ENCODE data around the gene TTLL10. TPM values are rescaled to one million over a fixed set of nuclear protein-coding genes. Genes with fewer than 3 reads are reported as not detected.

Gene TTLL10
- total and polyA plus RNA-seq, 5 experiments from 2014 or later, result not detected

DNA sequence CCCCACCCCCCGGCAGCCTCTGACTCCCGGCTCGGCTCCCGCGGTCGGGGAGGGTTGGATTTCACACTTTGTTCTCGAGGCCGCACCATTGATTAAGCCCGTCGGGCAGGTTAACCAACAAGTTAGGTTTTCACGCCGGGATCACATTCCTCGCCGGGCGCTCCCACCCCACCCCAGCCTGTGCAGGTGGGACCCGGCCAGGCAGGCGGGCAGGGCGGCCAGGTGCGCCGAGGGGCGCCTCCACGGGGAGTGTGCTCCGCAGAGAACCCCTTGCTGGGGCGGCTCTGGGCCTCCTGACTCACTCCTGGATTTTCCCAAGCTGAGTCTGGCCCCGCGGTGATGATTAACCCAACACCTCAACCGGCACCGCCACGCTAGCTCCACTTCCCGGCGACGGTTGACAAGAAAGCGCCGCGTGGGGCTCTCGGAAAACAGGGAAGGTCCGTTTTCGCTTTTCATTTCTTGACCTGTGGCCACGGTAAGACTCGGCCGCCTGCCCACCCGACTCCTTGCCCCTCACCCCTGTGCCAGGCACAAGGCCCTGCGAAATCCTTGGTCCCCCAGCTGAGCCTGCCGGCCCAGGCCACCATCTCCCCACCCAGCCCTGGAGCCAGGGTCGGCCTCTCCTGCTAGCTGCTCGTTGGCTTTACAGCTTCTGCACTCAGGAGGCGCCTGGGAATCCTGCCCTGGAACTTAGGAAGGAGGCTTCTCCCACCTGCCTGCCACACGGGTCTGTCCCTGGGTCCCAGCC lies 8.8 kb upstream of the TTLL10 start:
- H3K4me3 Mint-ChIP-seq, result no peak overlapping the region
- POLR2A ChIA-PET, result interaction anchor here (0.9 kb wide), 1 partner anchor 9 kb away, joined by 3 read pairs; the partner anchor contains the start of gene TTLL10
- H3K27ac Mint-ChIP-seq, result peak overlapping the region in 1 of 10 donors; percentile 18
- H3K36me3 Mint-ChIP-seq, result no peaks in the 10 kb centered on the region
- DNase-seq (peak in 1 of 10 donors; percentile 53), ATAC-seq (no peak)
- no peaks in the 10 kb centered on the region for H3K9me3 Mint-ChIP-seq
- H3K4me1 Mint-ChIP-seq, result peaks cover 2 to 8% (median 3%) of the 10 kb centered on the region in 4 donors
- H3K27me3 Mint-ChIP-seq, result no peaks in the 10 kb centered on the region

GRCh38 chr1:1165485-1165884 lies 8.2 kb upstream of the TTLL10 start:
- Mint-ChIP-seq H3K27ac (peak overlapping the region in 3 of 10 donors; percentile 56 to 84 (median 66)), H3K9me3 (no peaks in the 10 kb centered on the region), H3K36me3 (no peaks in the 10 kb centered on the region), H3K27me3 (peaks cover 0 to 4% (median 0%) of the 10 kb centered on the region in 5 donors), H3K4me1 (peaks cover 5 to 12% (median 7%) of the 10 kb centered on the region in 4 donors), H3K4me3 (peak overlapping the region in 2 of 10 donors; percentile 12 to 54)
- ATAC-seq (no peak), DNase-seq (no peak)
- POLR2A ChIA-PET, result interaction anchor here (0.9 kb wide), 1 partner anchor 8 kb away, joined by 3 read pairs; the partner anchor contains the start of gene TTLL10

DNA sequence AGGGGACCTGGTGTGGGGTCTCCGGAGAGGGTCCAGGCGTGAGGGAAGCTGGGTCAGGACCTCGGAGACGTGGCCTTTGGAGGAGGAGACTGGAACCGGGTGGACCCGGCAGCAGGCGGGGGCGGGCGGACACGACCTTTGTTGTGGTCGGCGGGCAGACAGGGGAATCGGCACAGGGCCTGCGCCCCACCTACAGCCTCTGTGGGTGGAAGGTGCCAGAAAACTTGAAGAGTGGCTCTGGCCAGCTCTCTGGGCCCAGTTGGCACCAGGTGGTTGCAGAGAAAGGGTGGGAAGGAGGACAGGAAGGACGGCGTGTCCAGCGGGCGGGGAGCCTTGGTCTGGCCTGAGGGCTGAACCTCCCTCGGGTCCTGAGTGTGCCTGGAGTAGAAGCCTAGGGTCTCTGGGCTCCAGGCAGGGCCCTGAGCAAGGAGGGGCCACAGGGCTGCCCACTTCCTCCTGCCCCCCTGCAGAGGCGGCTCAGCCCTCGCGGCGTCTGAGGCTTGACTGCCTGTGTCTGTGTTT lies 7.7 kb upstream of the TTLL10 start:
- no peaks in the 10 kb centered on the region for H3K36me3 Mint-ChIP-seq
- peaks cover 0 to 4% (median 0%) of the 10 kb centered on the region in 5 donors for H3K27me3 Mint-ChIP-seq
- no peaks in the 10 kb centered on the region for H3K9me3 Mint-ChIP-seq
- no peak for ATAC-seq
- DNase-seq, result peak in 1 of 10 donors; percentile 59
- H3K27ac Mint-ChIP-seq, result peak overlapping the region in 3 of 10 donors; percentile 56 to 72 (median 66)
- peaks cover 5 to 12% (median 7%) of the 10 kb centered on the region in 4 donors for H3K4me1 Mint-ChIP-seq
- peak overlapping the region in 1 of 10 donors; percentile 54 for H3K4me3 Mint-ChIP-seq
- POLR2A ChIA-PET, result interaction anchor here (0.9 to 2.3 kb wide), 2 partner anchors 8 kb away, joined by 3 to 6 read pairs; partner anchors contain the start of gene TTLL10

DNA sequence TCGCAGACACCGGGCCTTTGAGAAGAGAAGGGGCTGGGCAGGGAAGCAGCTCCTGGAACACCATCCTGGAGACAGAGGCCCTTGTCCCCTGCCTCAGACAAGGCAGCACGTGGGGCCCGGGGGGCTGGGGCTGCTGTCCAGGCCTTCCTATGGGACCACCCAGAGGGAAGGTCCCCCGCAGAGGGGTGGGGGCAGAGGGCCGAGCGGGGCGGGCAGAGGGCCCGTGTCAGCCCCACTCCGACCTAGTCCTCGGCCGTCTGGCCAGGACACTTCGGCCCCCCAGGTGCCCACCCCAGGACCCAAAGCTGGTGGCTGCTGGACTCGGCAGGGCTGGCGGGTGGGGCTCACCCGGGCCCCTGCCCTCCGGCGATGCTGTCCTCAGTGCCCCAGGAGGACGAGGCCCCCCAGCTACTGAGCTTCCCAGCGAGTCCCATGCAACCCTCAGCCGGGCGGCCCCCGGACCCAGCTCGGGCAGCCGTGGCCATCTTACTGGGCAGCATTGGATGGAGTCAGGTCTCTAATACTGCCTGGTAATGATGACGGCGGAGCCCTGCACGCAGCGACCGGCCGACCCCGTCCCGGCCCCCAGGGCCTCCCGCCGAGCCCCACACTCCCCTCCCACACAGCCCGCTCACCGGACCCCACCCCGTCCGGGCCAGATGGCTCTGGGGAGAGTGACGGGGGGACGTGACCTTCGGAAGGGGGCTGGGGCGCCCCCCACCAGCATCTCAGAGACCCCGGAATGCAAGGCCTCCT lies 6.9 kb upstream of the TTLL10 start:
- POLR2A ChIA-PET, result interaction anchor here (2.3 kb wide), 1 partner anchor 9 kb away, joined by 6 read pairs; no protein-coding TSS in a partner anchor
- DNase-seq (peak in 2 of 10 donors; percentile 7 to 55), ATAC-seq (no peak)
- Mint-ChIP-seq H3K4me3 (no peak overlapping the region), H3K9me3 (no peaks in the 10 kb centered on the region), H3K36me3 (no peaks in the 10 kb centered on the region), H3K27me3 (peaks cover 0 to 4% (median 0%) of the 10 kb centered on the region in 5 donors), H3K27ac (no peak overlapping the region), H3K4me1 (peaks cover 5 to 13% (median 8%) of the 10 kb centered on the region in 4 donors)

DNA sequence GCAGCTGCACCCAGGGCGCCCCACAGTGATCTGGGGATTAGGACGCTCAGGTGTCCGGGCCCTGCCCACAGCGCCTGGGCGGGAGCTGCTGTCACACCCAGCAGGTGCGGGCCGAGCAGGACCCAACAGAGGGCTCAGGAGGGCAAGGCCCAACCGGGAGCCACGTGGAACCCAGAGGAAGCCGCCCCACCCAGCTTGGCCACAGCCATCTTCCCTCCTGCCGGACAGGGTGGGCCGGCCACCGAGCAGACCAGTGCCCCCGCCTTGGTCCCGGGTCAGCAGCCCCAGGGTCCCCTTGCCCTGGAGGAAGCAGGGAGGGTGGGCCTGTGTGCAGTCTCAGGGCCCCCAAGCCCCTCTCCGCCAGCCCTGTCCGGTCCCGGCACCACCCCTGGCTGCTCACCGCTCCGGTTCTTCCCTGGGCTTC lies 6.3 kb upstream of the TTLL10 start:
- Mint-ChIP-seq H3K4me3 (no peak overlapping the region), H3K27ac (no peak overlapping the region), H3K36me3 (no peaks in the 10 kb centered on the region), H3K9me3 (no peaks in the 10 kb centered on the region), H3K4me1 (peaks cover 9 to 19% (median 14%) of the 10 kb centered on the region in 4 donors), H3K27me3 (peaks cover 0 to 6% (median 0%) of the 10 kb centered on the region in 5 donors)
- no peak for ATAC-seq
- peak in 2 of 10 donors; percentile 4 to 57 for DNase-seq
- POLR2A ChIA-PET, result interaction anchor here (2.3 kb wide), 1 partner anchor 10 kb away, joined by 6 read pairs; no protein-coding TSS in a partner anchor

DNA sequence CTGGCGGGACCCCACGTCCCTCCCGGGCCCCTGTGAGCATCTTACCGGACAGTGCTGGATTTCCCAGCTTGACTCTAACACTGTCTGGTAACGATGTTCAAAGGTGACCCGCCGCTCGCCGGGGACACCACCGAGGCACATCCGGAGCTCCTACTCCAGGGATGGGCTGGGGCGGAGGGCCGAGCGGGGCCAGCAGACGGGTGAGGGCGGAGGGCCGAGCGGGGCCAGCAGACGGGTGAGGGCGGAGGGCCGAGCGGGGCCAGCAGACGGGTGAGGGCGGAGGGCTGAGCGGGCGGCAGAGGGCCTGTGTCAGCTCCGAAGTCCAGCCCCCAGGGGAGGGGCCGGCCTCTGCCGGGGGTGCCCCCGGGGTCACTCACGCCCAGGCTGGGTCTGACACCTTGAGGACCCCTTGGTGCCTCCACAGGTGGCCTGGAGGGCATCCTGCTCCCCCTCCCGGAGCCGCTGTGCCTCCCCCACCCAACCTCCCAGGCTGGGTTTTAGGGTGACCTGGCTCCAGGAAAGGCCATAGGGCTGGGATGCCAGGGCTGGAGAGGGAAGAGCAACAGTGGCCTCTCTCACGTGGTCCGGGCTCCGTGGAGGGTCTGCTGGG lies 5.7 kb upstream of the TTLL10 start:
- no peak overlapping the region for H3K4me3 Mint-ChIP-seq
- peak in 1 of 10 donors; percentile 3 for DNase-seq
- no peak for ATAC-seq
- H3K9me3 Mint-ChIP-seq, result no peaks in the 10 kb centered on the region
- H3K27ac Mint-ChIP-seq, result no peak overlapping the region
- no peaks in the 10 kb centered on the region for H3K36me3 Mint-ChIP-seq
- H3K27me3 Mint-ChIP-seq, result peaks cover 0 to 6% (median 0%) of the 10 kb centered on the region in 5 donors
- H3K4me1 Mint-ChIP-seq, result peaks cover 9 to 21% (median 17%) of the 10 kb centered on the region in 4 donors
- POLR2A ChIA-PET, result interaction anchor here (2.3 kb wide), 1 partner anchor 10 kb away, joined by 6 read pairs; no protein-coding TSS in a partner anchor

DNA sequence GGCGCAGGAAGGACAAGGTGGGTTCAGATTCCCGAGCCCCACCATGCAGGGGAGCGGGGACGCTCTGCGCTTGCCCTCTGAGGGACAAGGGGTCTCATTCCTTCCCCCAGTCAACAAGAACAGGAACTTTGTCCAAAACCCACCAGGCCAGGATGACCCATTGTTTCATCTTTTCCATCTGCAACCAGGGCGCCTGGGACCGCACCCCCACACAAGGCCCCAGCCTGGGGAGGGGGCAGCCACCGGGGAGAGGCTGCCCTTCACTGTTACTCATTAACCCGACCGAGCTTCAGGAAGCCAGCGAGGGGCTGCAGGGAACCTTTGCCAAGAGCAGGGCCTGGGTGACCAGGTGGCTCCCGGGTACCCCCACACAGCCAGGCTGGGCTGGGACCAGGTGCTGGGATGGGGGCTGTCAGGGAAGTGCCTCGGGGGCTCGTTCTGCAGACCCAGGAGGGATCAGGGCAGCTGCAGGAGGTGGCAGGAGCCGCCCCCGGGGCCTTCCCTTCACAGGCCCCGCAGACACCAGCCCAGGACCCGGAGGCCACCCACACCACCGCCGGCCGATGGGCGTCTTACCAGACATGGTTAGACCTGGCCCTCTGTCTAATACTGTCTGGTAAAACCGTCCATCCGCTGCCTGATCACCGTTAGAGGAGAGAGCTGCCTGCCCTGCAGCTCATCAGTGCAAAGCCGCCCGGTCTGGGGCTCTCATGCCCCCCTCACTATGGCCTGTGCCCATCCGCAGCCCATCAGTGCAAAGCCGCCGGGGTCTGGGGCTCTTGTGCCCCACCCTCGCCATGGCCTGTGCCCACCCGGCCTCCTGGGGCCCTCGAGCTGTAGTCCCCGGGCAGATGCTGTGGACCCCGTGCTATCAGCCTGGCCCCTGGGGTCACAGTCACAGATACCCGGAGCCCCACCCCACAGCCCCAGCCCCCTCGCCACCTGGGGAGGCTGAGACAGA lies 4.9 kb upstream of the TTLL10 start:
- no peak for ATAC-seq
- no peaks in the 10 kb centered on the region for H3K36me3 Mint-ChIP-seq
- H3K9me3 Mint-ChIP-seq, result no peaks in the 10 kb centered on the region
- peaks cover 0 to 6% (median 0%) of the 10 kb centered on the region in 5 donors for H3K27me3 Mint-ChIP-seq
- no peak overlapping the region for H3K27ac Mint-ChIP-seq
- H3K4me3 Mint-ChIP-seq, result no peak overlapping the region
- DNase-seq, result peak in 2 of 10 donors; percentile 6 to 54
- POLR2A ChIA-PET, result interaction anchor here (2.0 kb wide), 1 partner anchor 11 kb away, joined by 7 read pairs; no protein-coding TSS in a partner anchor
- peaks cover 9 to 22% (median 20%) of the 10 kb centered on the region in 4 donors for H3K4me1 Mint-ChIP-seq

DNA sequence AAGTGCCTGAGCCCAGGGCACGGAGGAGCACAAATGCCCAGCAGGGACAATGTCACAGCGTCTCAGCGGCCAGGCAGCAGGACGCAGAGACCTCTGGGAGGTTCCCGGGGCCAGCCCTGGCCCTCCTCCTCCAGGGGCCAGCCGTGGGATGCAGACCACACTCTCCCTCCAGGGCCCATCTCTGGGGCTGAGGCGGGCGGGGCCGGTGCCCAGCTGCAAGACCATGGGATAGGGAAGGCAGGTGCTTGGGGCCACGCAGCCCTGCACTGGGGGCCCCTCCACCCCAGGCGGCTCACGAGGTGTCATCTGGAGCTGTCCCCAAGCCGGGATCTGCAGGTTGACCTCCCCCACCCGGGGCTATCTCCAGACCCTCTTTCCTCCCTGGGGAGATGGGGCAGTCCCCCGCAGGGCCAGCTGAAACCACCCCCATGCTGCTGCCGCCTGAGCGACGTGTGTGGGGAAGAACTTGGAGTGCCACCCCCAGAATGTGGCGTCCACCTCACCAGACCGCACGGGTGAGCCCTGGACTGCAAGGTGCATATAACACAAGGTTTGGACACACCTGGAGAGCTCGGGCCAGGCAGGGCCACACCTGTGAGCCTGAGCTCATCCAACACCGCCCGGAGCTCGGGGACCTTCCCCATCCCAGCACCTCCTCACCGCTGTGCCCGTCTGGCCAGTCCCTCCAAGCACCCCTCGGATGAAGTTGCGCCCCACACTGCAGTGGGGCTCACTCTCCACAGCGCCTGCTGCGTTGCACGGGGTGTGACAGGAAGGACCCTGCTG lies 4.1 kb upstream of the TTLL10 start:
- peaks cover 9 to 27% (median 22%) of the 10 kb centered on the region in 4 donors for H3K4me1 Mint-ChIP-seq
- peak overlapping the region in 3 of 10 donors; percentile 38 to 57 (median 41) for H3K4me3 Mint-ChIP-seq
- ATAC-seq (no peak), DNase-seq (peak in 2 of 10 donors; percentile 14 to 59)
- no peaks in the 10 kb centered on the region for H3K9me3 Mint-ChIP-seq
- peak overlapping the region in 1 of 10 donors; percentile 69 for H3K27ac Mint-ChIP-seq
- peaks cover 0 to 6% (median 0%) of the 10 kb centered on the region in 5 donors for H3K27me3 Mint-ChIP-seq
- H3K36me3 Mint-ChIP-seq, result no peaks in the 10 kb centered on the region
- POLR2A ChIA-PET, result interaction anchor here (0.5 to 2.0 kb wide), 4 partner anchors 10 to 332 kb away, joined by 4 to 7 read pairs (median 4); no protein-coding TSS in a partner anchor

DNA sequence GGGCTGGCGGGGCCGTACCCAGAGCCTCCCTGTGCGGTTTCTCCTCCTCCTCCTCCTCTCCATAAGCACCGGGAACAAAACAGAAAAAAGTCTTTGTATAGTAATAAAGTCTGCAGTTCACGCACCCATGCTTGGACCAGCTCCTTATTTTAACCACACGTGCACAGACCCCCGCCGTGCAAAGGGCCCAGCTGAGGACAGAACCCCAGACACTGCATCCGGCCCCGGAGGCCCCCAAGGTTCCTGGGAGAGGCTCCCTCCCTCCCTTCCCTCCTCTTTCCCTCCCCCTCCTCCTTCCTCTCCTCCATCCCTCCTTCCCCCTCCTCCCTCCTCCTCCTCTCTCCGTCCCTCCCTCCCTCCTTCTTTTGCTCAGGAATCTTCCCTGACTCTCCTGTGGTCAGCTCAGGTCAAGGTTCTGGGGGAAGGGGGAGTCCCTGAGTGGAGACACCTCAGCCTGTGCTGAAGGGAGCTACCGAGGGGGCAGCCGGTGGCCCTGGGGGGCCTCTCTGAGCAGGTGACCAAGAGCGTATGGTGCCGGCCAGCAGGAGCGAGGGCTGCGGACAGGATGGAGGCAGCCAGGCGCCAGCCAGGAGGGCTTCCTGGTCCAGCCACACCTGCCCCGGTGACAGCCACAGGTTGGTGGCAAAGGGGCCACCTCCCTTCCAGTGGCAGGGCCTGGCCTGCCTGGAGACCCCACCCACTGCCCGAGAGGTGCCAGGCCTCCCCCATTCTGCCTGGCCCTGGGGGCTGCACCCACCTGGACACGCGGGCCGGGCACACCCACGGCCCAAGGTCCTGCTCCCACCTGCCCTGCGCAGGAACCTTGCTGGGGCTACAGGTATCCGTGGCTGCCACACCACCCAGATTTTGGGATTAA lies 3.2 kb upstream of the TTLL10 start:
- DNase-seq (peak in 2 of 10 donors; percentile 6 to 61), ATAC-seq (no peak)
- H3K9me3 Mint-ChIP-seq, result no peaks in the 10 kb centered on the region
- POLR2A ChIA-PET, result interaction anchor here (0.5 to 2.4 kb wide), 5 partner anchors 11 to 332 kb away, joined by 4 to 11 read pairs (median 5); no protein-coding TSS in a partner anchor
- peaks cover 9 to 30% (median 22%) of the 10 kb centered on the region in 4 donors for H3K4me1 Mint-ChIP-seq
- H3K27ac Mint-ChIP-seq, result peak overlapping the region in 3 of 10 donors; percentile 27 to 69 (median 34)
- H3K36me3 Mint-ChIP-seq, result no peaks in the 10 kb centered on the region
- H3K4me3 Mint-ChIP-seq, result peak overlapping the region in 4 of 10 donors; percentile 19 to 57 (median 40)
- H3K27me3 Mint-ChIP-seq, result peaks cover 0 to 6% (median 0%) of the 10 kb centered on the region in 5 donors

Data from naive thymus-derived CD8-positive, alpha-beta T cell (primary cell).